MCF 10A (cell line): ENCODE measurements around the gene EDN1. TPM values are rescaled to one million over a fixed set of nuclear protein-coding genes. Genes with fewer than 3 reads are reported as not detected.

ENCODE experiments used
- BruUV-seq: library from RNA; stranded (reverse); fragments of 400-500 nt; replicated peaks from 2 replicates; lab custom pipeline; 2021; lab: Mats Ljungman, UMichigan
- CTCF ChIA-PET: fragments of 300-600 bp; sonication (Branson Sonifier 250); formaldehyde crosslinking; extraction: SDS; loops from one replicate; lab custom pipeline; 2021; ENCODE audit warnings: antibody characterized with exemption, inconsistent platforms; lab: Yijun Ruan, JAX
- POLR2A ChIA-PET: fragments of 300-600, 350-650 bp; sonication (Branson Sonifier 250); formaldehyde crosslinking; extraction: SDS; loops from one replicate; lab custom pipeline; 2020; ENCODE audit warnings: antibody characterized with exemption, inconsistent platforms; lab: Yijun Ruan, JAX
- DNase-seq: peaks from one replicate; pipeline ENCODE4 v3.0.0-alpha.2; 2018; ENCODE audit not compliant: unreplicated experiment
- H3K27ac Mint-ChIP-seq: one replicate; pipeline ENCODE4 v1.8.0; 2022; ENCODE audit warnings: mild to moderate bottlenecking, low read depth, mixed read lengths; ENCODE audit not compliant: unreplicated experiment
- H3K27me3 Mint-ChIP-seq: one replicate; pipeline ENCODE4 v1.8.0; 2022; ENCODE audit warnings: mixed read lengths; ENCODE audit not compliant: insufficient read depth, unreplicated experiment
- H3K36me3 Mint-ChIP-seq: one replicate; pipeline ENCODE4 v1.8.0; 2022; ENCODE audit warnings: mild to moderate bottlenecking, moderate library complexity, mixed read lengths; ENCODE audit not compliant: insufficient read depth, unreplicated experiment
- H3K4me1 Mint-ChIP-seq: one replicate; pipeline ENCODE4 v1.8.0; 2022; ENCODE audit warnings: mixed read lengths; ENCODE audit not compliant: insufficient read depth, unreplicated experiment
- H3K4me3 Mint-ChIP-seq: one replicate; pipeline ENCODE4 v1.8.0; 2022; ENCODE audit warnings: mild to moderate bottlenecking, moderate library complexity, mixed read lengths; ENCODE audit not compliant: unreplicated experiment
- H3K9me3 Mint-ChIP-seq: one replicate; pipeline ENCODE4 v1.8.0; 2022; ENCODE audit warnings: mixed read lengths; ENCODE audit not compliant: unreplicated experiment
- CTCF ChIP-seq: fragments of 200-600 bp; IDR thresholded peaks from one replicate; pipeline ENCODE4 v1.8.0; 2022; ENCODE audit warnings: antibody characterized with exemption, mild to moderate bottlenecking; ENCODE audit not compliant: unreplicated experiment
- intact Hi-C: fragments of 100-400 bp; cut with micrococcal nuclease; formaldehyde crosslinking; loops from 2 replicates; pipeline ENCODE4 v1.14.1; 2022
- total RNA-seq: library from RNA; stranded (reverse); gene quantifications from 2 replicates; pipeline ENCODE4 v1.2.3, GENCODE V29; 2022

EDN1 gene
- total RNA-seq, 1 experiment from 2014 or later = 2.7 TPM

DNA sequence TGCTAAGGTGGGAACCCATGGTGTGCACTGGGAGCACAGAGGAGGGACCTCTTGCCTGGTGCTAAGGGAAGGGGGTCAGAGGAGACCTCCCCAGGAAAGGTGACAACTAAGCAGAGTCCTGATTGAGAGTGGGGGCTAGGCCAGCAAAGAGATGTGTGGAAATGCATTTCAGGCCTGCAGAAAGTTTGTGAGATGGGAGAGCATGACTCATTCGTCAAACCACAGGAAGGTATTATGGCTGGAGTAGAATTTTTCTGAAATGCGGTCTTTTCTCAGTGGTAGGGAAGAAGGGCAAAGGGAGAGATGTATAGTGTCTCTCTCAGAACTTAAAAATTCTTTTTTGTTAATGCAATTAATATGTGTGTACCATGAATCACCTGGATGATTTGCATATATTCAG, 23.6 kb upstream of the EDN1 start:
- intact Hi-C loops = no loop called here
- Mint-ChIP-seq H3K4me1 (peaks cover 19% of the 10 kb centered on the region), H3K4me3 (no peak overlapping the region), H3K27ac (no peak overlapping the region), H3K9me3 (no peaks in the 10 kb centered on the region), H3K27me3 (no peaks in the 10 kb centered on the region), H3K36me3 (no peaks in the 10 kb centered on the region)
- BruUV-seq = no TSS peak
- TF ChIP-seq CTCF = no peak
- peak; percentile 65 for DNase-seq
- CTCF ChIA-PET = no interaction called here
- POLR2A ChIA-PET = no interaction called here

DNA sequence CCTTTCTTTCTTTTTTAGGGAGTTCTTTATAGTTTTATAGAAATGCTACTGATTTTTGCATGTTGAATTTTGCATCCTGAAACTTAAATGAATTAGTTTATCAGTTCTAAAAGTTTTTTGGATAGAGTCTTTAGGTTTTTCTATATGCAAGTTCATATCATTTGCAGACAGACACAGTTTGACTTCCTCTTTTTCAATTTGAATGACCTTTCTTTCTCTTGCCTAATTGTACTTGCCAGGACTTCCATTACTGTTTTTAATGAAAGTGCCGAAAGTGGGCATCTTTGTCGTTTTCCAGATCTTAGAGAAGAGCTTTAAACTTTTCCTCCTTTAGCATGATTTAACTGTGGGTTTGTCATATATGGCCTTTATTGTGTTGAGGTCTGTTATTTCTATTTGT, 21.1 kb upstream of the EDN1 start:
- no peaks in the 10 kb centered on the region for H3K27me3 Mint-ChIP-seq
- DNase-seq = no peak
- BruUV-seq = no TSS peak
- intact Hi-C loops = no loop called here
- TF ChIP-seq CTCF = no peak
- H3K27ac Mint-ChIP-seq = no peak overlapping the region
- peaks cover 16% of the 10 kb centered on the region for H3K4me1 Mint-ChIP-seq
- CTCF ChIA-PET = interaction anchor here (0.6 to 1.2 kb wide), 2 partner anchors 18 to 21 kb away, joined by 3 read pairs; partner anchors contain the start of gene EDN1
- no peaks in the 10 kb centered on the region for H3K36me3 Mint-ChIP-seq
- H3K4me3 Mint-ChIP-seq = no peak overlapping the region
- H3K9me3 Mint-ChIP-seq = peaks cover 7% of the 10 kb centered on the region
- POLR2A ChIA-PET = interaction anchor here (1.2 kb wide), 1 partner anchor 18 kb away, joined by 3 read pairs; no protein-coding TSS in a partner anchor

DNA sequence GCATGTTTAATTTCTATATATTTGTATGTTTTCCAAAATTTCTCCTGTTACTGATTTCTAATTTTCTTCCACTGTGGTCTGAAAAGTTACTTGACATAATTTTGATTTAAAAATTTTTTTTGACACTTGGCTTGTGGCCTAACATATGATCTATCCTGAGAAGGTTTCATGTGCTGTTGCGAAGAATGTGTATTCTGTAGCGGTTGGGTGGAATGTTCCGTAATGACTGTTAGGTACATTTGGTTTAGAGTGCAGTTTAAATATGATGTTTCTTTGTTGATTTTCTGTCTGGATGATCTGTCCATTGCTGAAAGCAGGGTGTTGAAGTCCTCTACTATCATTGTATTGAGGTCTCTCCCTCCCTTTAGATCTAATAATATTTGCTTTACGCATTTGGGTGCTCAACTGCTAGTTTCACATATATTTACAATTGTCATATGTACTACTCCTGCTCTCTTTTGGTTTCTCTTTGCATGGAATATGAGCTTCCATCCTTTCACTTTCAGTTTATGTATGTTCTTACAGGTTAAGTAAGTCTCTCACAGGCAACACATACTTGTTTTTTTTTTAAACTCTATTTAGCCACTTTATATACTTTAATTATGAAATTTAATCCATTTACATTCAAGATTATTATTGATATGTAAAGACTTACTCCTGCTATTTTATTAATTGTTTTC, 19.5 kb upstream of the EDN1 start:
- Mint-ChIP-seq H3K27me3 (no peaks in the 10 kb centered on the region), H3K9me3 (peaks cover 7% of the 10 kb centered on the region), H3K4me1 (peaks cover 22% of the 10 kb centered on the region), H3K4me3 (no peak overlapping the region), H3K36me3 (no peaks in the 10 kb centered on the region), H3K27ac (no peak overlapping the region)
- intact Hi-C loops = no loop called here
- DNase-seq = no peak
- no TSS peak for BruUV-seq
- POLR2A ChIA-PET = interaction anchor here (0.7 kb wide), 1 partner anchor 18 kb away, joined by 3 read pairs; no protein-coding TSS in a partner anchor
- CTCF ChIA-PET = interaction anchor here (0.6 kb wide), 1 partner anchor 240 kb away, joined by 3 read pairs; no protein-coding TSS in a partner anchor
- TF ChIP-seq CTCF = no peak

DNA sequence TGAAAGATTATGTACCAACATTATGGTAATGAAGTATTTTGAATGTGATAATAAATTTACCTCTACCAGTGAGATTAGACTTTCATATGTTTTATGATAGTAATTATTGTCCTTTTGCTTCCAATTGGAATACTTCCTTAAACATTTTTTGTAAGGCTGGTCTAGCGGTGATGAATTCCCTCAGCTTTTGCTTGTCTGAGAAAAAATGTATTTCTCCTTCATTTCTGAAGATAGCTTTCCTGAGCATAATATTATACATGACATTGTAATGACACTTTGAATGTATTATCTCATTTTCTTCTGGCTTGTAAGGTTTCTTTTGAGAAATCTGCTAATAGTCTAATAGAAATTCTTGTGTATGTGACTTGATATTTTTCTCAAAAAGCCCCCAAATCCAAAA, 18.6 kb upstream of the EDN1 start:
- intact Hi-C loops = no loop called here
- ChIA-PET POLR2A (interaction anchor here (0.6 to 0.7 kb wide), 2 partner anchors 19 to 1576 kb away, joined by 3 to 4 read pairs; no protein-coding TSS in a partner anchor), CTCF (interaction anchor here (0.7 kb wide), 1 partner anchor 16 kb away, joined by 4 read pairs; no protein-coding TSS in a partner anchor)
- Mint-ChIP-seq H3K4me1 (peaks cover 14% of the 10 kb centered on the region), H3K9me3 (peaks cover 7% of the 10 kb centered on the region), H3K27me3 (no peaks in the 10 kb centered on the region), H3K27ac (no peak overlapping the region), H3K36me3 (no peaks in the 10 kb centered on the region), H3K4me3 (no peak overlapping the region)
- no peak for DNase-seq
- TF ChIP-seq CTCF = no peak
- BruUV-seq = no TSS peak
